WERI-Rb-1 (cell line): ENCODE measurements around the gene PGM2L1.

Experiments used
- DNase-seq: peaks from one replicate; pipeline ENCODE4 v3.0.0-alpha.2; 2020
- H3K27ac ChIP-seq: fragments of 250-450 bp; sonication (Bioruptor Pico); 2 replicates; pipeline ENCODE4 v1.5.1; 2020; ENCODE audit warnings: mild to moderate bottlenecking, moderate library complexity
- H3K27me3 ChIP-seq: fragments of 250-450 bp; sonication (Bioruptor Pico); 2 replicates; pipeline ENCODE4 v1.5.1; 2021; ENCODE audit warnings: mild to moderate bottlenecking, low read depth, moderate library complexity; ENCODE audit not compliant: insufficient read depth, severe bottlenecking
- H3K36me3 ChIP-seq: fragments of 250-450 bp; sonication (Bioruptor Pico); 2 replicates; pipeline ENCODE4 v1.5.1; 2020; ENCODE audit warnings: mild to moderate bottlenecking, moderate library complexity
- H3K4me3 ChIP-seq: 2 replicates; pipeline ENCODE4 v1.5.1; 2011; ENCODE audit warnings: low read depth, mild to moderate bottlenecking, control low read depth, low read length
- H3K9me3 ChIP-seq: fragments of 250-450 bp; sonication (Bioruptor Pico); 2 replicates; pipeline ENCODE4 v1.5.1; 2021; ENCODE audit warnings: mild to moderate bottlenecking, moderate library complexity; ENCODE audit not compliant: severe bottlenecking
- TF ChIP-seq, protein P1 (sequence below): IDR thresholded peaks from 2 replicates; pipeline ENCODE4 v1.5.1; 2011; ENCODE audit warnings: low read depth, mild to moderate bottlenecking, control low read depth, inconsistent platforms, low read length

The PGM2L1 gene

DNA sequence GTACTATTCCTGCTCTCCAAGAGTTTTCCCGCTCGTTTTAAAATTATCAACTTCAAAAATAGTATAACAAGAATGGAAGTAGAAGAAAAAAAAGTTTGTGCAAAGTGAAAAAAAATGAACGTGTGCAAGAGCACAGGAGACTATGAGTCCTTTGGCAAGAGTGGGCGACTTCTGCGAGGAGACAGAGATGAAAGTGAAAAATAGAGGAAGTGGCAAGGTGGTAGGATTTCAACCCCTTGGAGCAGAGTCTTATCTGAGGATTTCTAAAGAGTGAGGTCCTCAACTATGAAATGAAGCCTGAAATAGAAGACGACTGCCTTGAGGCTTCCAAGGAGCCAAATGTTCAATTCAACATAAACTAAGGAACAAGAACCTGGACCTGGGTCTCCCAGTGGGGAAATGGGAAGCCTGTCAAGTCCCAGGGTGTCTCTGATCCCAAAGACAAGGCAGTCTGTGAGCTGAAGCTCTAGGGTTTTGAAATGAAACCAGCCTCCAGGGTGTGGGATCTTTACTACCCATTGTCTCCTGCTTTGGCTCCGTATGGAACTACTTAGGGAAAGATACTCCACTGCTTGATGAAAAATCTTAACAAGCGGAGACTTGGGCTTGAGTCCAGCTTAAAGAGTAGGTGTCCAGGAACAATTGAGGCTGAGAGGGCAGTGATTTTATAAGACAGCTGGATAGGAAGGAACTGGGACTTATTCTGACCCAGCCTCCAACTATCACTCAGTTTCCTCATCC, 91.6 kb downstream of the PGM2L1 start:
- H3K9me3 ChIP-seq = no peaks in the 10 kb centered on the region
- H3K4me3 ChIP-seq = no peak overlapping the region
- TF ChIP-seq, protein P1, sequence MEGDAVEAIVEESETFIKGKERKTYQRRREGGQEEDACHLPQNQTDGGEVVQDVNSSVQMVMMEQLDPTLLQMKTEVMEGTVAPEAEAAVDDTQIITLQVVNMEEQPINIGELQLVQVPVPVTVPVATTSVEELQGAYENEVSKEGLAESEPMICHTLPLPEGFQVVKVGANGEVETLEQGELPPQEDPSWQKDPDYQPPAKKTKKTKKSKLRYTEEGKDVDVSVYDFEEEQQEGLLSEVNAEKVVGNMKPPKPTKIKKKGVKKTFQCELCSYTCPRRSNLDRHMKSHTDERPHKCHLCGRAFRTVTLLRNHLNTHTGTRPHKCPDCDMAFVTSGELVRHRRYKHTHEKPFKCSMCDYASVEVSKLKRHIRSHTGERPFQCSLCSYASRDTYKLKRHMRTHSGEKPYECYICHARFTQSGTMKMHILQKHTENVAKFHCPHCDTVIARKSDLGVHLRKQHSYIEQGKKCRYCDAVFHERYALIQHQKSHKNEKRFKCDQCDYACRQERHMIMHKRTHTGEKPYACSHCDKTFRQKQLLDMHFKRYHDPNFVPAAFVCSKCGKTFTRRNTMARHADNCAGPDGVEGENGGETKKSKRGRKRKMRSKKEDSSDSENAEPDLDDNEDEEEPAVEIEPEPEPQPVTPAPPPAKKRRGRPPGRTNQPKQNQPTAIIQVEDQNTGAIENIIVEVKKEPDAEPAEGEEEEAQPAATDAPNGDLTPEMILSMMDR = no peak
- no peaks in the 10 kb centered on the region for H3K36me3 ChIP-seq
- no peak for DNase-seq
- no peak overlapping the region for H3K27ac ChIP-seq
- H3K27me3 ChIP-seq = no peaks in the 10 kb centered on the region

DNA sequence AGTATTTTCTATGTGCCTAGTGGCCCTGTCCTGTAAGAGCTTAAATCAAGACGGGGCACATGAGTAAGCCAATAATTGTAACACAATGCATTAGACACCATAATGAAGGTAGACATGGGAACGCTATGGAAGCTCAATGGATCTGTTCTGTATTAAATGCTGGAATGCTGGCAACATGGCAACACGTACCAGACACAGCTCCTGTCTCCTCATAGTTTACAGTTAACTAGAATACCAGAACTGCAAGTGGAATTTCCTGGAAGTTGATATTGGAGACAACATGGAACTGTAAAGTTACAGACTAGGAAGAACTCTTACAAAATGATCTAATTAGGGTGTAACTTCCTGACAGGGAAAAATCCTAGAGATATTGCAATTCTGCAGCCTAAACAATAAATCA, 99.2 kb downstream of the PGM2L1 start:
- H3K27me3 ChIP-seq = no peaks in the 10 kb centered on the region
- H3K4me3 ChIP-seq = no peak overlapping the region
- DNase-seq = no peak
- TF ChIP-seq, protein P1 = no peak
- no peaks in the 10 kb centered on the region for H3K9me3 ChIP-seq
- H3K36me3 ChIP-seq = no peaks in the 10 kb centered on the region
- no peak overlapping the region for H3K27ac ChIP-seq

DNA sequence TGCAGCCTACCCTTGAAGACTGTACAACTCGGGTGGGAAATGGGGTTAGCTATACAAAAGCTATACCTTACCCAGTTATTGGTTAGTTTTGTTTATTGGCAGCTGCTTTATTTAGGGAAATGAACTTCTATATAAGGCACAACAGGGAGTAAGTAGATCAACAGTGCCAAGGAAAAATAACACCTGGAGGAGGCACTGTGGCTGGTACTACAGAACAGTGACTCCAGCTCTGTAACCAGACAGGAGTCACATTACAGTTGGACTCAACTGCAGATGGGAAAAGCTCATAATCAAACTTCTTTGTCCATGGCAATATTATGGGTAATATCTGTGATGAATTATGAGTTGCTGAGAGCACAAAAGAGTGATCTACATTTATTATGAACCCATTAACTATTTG, 100.7 kb downstream of the PGM2L1 start:
- H3K27ac ChIP-seq = no peak overlapping the region
- no peaks in the 10 kb centered on the region for H3K9me3 ChIP-seq
- H3K36me3 ChIP-seq = no peaks in the 10 kb centered on the region
- DNase-seq = no peak
- H3K4me3 ChIP-seq = no peak overlapping the region
- no peaks in the 10 kb centered on the region for H3K27me3 ChIP-seq
- TF ChIP-seq, protein P1 = no peak

DNA sequence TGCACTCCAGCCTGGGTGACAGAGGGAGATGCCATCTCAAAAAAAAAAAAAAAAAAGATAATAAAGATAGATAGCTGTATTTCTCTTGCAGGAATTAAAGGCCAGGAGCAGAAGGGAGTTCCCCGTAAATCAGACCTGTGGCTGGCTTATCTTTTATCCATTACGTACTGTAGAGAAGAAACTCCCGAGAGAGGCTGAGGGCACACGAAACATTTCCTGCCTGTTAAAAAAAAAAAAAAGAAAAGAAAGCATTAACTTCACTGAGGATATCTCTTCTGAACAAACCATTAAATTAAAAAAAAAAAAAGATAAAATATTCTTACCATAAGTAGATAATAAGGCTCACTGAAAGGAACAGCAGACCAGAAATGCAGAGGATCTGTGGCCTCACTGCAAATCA, 109.3 kb downstream of the PGM2L1 start:
- Histone ChIP-seq H3K36me3 (no peaks in the 10 kb centered on the region), H3K4me3 (no peak overlapping the region), H3K9me3 (no peaks in the 10 kb centered on the region), H3K27me3 (no peaks in the 10 kb centered on the region), H3K27ac (no peak overlapping the region)
- TF ChIP-seq, protein P1 = no peak
- no peak for DNase-seq

DNA sequence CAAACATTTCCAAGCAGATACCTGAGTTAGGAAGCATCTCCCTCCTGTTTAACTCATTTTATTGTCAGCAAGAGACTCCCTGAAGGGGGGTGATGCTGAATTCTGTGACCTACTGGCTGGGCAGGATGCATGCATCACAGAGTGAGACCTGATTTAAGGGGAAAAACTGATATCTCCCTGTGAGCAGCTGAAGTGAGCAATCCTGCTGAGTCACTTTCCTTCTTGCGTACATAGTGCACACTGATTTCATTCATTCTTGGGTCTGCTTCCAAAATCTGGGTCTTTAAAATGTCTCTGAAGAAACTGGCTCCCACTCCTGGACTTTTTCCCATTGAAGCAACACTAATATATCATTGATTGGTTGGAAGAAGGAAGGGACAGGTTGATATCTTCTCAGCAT, 110.1 kb downstream of the PGM2L1 start:
- Histone ChIP-seq H3K27ac (no peak overlapping the region), H3K27me3 (no peaks in the 10 kb centered on the region), H3K36me3 (no peaks in the 10 kb centered on the region), H3K4me3 (no peak overlapping the region), H3K9me3 (no peaks in the 10 kb centered on the region)
- no peak for DNase-seq
- TF ChIP-seq, protein P1 = no peak

DNA sequence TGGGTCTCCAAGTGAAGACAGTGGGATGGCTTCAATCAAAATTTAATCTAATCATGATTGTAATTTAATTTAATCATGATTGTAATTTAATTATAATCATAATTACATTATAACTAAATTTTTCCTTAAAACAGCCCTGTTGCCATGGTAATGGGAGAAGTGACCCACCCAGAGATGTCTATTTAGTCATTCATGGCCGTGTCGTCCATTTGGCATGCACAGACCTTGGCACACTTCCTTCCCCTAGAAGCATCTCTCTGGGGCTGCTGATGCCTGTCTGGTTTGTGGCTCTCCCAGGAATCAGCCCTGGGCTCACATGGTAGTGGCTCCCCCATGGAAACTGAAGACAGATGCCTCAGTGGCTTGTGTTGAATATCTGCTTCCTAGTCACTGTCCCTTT, 113.8 kb downstream of the PGM2L1 start:
- no peaks in the 10 kb centered on the region for H3K9me3 ChIP-seq
- TF ChIP-seq, protein P1 = no peak
- no peak for DNase-seq
- H3K4me3 ChIP-seq = no peak overlapping the region
- no peak overlapping the region for H3K27ac ChIP-seq
- H3K36me3 ChIP-seq = no peaks in the 10 kb centered on the region
- no peaks in the 10 kb centered on the region for H3K27me3 ChIP-seq
